IPS-18a (cell line): ENCODE results near the gene ASIC2.
A peak's percentile ranks its signal among the peaks of the same experiment; 100 is the strongest.

Experiments
- H3K27ac ChIP-seq: one replicate; pipeline ENCODE4 v1.5.1; 2013; ENCODE audit warnings: low read length
- H3K27me3 ChIP-seq: one replicate; pipeline ENCODE4 v1.6.1; 2013; ENCODE audit warnings: mild to moderate bottlenecking, low read length; ENCODE audit not compliant: control insufficient read depth, insufficient read depth
- H3K36me3 ChIP-seq: one replicate; pipeline ENCODE4 v1.6.1; 2013; ENCODE audit warnings: low read depth, low read length; ENCODE audit not compliant: control insufficient read depth
- H3K4me1 ChIP-seq: one replicate; pipeline ENCODE4 v1.6.1; 2013; ENCODE audit warnings: low read depth, low read length; ENCODE audit not compliant: control insufficient read depth
- H3K4me3 ChIP-seq: one replicate; pipeline ENCODE4 v1.5.1; 2013; ENCODE audit warnings: low read length
- H3K9ac ChIP-seq: one replicate; pipeline ENCODE4 v1.6.1; 2013; ENCODE audit warnings: mild to moderate bottlenecking, low read length, moderate library complexity
- H3K9me3 ChIP-seq: one replicate; pipeline ENCODE4 v1.6.1; 2013; ENCODE audit warnings: low read depth, low read length; ENCODE audit not compliant: control insufficient read depth

Gene ASIC2

GRCh38 chr17:33292981-33293867, at the start of gene ASIC2:
Gene ASIC2 (minus strand): TSS chr17:33293295.
- peaks cover 2% of the 10 kb centered on the region for H3K4me1 ChIP-seq
- H3K27me3 ChIP-seq = peaks cover 72% of the 10 kb centered on the region
- H3K4me3 ChIP-seq = peak within 1 kb of the TSS; percentile 67
- H3K9ac ChIP-seq = no peak within 1 kb of the TSS
- H3K27ac ChIP-seq = no peak within 1 kb of the TSS
- no peaks in the 10 kb centered on the region for H3K9me3 ChIP-seq
- H3K36me3 ChIP-seq = no peaks in the 10 kb centered on the region

GRCh38 chr17:33342025-33342424, 48.9 kb upstream of the ASIC2 start:
- peaks cover 30% of the 10 kb centered on the region for H3K4me1 ChIP-seq
- H3K27me3 ChIP-seq = peaks cover 19% of the 10 kb centered on the region
- no peaks in the 10 kb centered on the region for H3K36me3 ChIP-seq
- no peaks in the 10 kb centered on the region for H3K9me3 ChIP-seq
- no peak overlapping the region for H3K4me3 ChIP-seq
- no peak overlapping the region for H3K9ac ChIP-seq
- no peak overlapping the region for H3K27ac ChIP-seq

DNA sequence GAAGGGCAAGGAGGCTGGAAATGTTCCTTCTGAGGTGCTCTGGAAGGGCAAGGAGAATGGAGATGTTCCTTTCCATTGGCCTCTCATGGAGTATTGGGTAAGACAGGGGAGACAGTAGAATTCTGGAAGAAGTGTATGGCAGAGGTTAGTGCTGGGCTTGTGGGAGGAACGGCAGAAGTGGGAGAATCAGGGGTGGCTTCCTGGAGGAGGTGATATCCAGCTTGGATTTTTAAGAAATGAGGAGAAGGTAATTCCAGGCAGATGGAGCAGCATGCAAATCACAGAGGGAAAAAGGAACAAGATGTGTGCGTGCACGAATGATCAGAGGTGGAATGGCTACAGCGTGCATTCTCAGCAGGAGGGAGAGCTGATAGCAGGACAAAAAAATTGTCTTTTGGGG, 45.1 kb upstream of the ASIC2 start:
- no peaks in the 10 kb centered on the region for H3K9me3 ChIP-seq
- peaks cover 13% of the 10 kb centered on the region for H3K4me1 ChIP-seq
- no peaks in the 10 kb centered on the region for H3K36me3 ChIP-seq
- no peak overlapping the region for H3K4me3 ChIP-seq
- H3K9ac ChIP-seq = no peak overlapping the region
- H3K27ac ChIP-seq = no peak overlapping the region
- H3K27me3 ChIP-seq = peaks cover 3% of the 10 kb centered on the region

DNA sequence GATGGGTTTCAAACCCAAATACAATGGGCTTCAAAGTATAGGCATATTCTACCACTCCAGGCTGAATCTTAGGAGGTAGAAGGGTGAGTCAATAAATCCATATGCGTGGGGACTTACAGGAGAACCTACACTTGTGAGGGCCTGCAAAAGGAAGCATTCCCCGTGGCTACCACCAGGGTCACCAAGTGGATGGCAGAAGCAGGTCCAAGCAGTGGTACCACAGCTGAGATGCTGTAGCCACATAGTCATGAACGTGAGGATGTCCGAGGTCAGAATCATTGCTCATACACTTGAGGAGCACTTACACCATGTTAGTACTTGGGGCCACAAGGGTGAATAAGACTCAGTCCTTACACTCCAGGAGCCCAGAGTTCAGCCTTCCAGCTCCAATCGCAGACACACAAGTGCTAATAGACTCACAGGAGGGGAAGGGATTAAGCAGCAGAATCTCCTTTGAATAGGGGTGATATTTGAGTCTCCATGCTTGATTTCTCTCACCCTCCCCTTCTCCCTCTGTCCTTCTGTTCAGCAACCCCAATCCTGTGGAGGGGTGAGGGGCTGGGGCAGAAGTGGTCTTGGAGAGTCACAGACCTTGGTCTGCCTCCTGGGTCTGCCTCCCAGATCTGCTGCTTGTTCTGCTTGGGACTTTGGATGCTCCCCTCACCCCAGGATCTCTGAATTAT, 42.5 kb upstream of the ASIC2 start:
- H3K27ac ChIP-seq = no peak overlapping the region
- no peak overlapping the region for H3K9ac ChIP-seq
- no peaks in the 10 kb centered on the region for H3K27me3 ChIP-seq
- no peak overlapping the region for H3K4me3 ChIP-seq
- no peaks in the 10 kb centered on the region for H3K9me3 ChIP-seq
- no peaks in the 10 kb centered on the region for H3K36me3 ChIP-seq
- H3K4me1 ChIP-seq = peaks cover 10% of the 10 kb centered on the region

DNA sequence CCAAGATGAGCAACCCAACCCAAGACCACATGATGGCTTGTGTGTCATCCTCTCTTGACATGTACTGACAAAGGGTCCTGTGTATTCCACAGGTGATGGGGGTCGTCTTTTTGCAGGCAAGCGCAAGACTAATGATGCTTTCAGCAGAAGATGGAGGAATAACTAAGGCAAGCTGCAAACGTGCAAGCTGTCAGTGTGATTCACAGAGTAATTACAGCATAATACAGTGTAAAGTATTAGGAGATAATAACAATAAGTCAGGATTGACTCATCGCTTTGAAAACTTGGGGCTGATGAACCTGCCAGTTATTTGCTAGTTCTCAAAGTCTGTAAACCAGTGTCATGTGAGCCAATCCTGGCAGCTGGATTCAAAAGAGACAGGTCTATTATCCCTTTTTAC, 41.6 kb upstream of the ASIC2 start:
- Histone ChIP-seq H3K27ac (no peak overlapping the region), H3K27me3 (no peaks in the 10 kb centered on the region), H3K4me3 (no peak overlapping the region), H3K36me3 (no peaks in the 10 kb centered on the region), H3K9ac (no peak overlapping the region), H3K9me3 (no peaks in the 10 kb centered on the region), H3K4me1 (peaks cover 10% of the 10 kb centered on the region)

- Histone ChIP-seq H3K27ac (no peak overlapping the region), H3K4me3 (no peak overlapping the region), H3K27me3 (no peaks in the 10 kb centered on the region), H3K36me3 (no peaks in the 10 kb centered on the region), H3K9ac (no peak overlapping the region), H3K4me1 (peaks cover 10% of the 10 kb centered on the region), H3K9me3 (no peaks in the 10 kb centered on the region)
Measured at GRCh38 chr17:33330877-33331276, 37.8 kb upstream of the ASIC2 start.

GRCh38 chr17:33328129-33328528, 35.0 kb upstream of the ASIC2 start:
- Histone ChIP-seq H3K27ac (no peak overlapping the region), H3K36me3 (no peaks in the 10 kb centered on the region)

GRCh38 chr17:33324736-33325135, 31.6 kb upstream of the ASIC2 start:
- Histone ChIP-seq H3K4me1 (no peaks in the 10 kb centered on the region), H3K36me3 (no peaks in the 10 kb centered on the region), H3K27ac (no peak overlapping the region), H3K9me3 (no peaks in the 10 kb centered on the region), H3K27me3 (no peaks in the 10 kb centered on the region), H3K4me3 (no peak overlapping the region), H3K9ac (no peak overlapping the region)

More at GRCh38 chr17:33328129-33328528, 35.0 kb upstream of the ASIC2 start:
- Histone ChIP-seq H3K9ac (no peak overlapping the region), H3K9me3 (no peaks in the 10 kb centered on the region), H3K27me3 (no peaks in the 10 kb centered on the region), H3K4me1 (no peaks in the 10 kb centered on the region), H3K4me3 (no peak overlapping the region)

DNA sequence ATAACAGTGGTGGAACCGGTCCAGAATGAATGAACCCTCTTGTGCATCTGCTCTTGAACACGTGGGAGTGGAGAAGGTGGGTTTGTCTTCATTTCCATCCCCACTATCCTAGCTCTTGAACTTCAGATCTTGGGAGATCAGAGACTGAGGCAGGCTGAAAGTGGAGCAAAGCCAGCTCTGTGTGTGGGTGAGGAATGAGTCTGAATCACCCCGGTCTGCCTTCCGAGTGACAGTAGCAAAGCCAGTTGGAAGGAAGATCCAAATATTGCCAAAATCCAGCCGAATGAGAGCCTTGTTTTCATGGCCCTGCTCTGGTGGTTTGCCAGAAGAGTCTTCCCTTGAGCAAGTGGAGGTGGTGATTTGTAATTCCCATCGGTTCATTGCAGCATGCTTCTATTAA, 29.0 kb upstream of the ASIC2 start:
- Histone ChIP-seq H3K9ac (no peak overlapping the region), H3K4me1 (no peaks in the 10 kb centered on the region), H3K9me3 (no peaks in the 10 kb centered on the region), H3K27ac (no peak overlapping the region), H3K27me3 (no peaks in the 10 kb centered on the region), H3K36me3 (no peaks in the 10 kb centered on the region), H3K4me3 (no peak overlapping the region)

DNA sequence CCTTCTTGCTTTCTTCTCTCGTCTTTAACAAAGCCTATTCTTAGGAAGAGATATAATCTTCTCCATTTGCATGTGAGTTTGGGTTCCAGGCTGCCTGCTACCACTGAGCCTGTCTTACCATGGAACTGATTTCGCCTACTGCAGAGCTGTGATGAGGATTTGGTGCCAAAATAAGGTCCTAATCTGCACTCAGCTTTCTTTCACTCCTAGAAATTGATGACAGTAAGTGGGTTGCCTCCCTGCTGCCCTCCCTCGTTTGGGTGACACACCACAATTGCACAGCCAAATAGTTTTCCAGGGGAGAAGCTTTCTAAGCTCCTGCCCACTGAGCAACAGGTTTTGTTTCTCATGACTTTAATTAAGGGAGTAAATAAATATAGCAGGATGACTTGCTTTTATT, 25.1 kb upstream of the ASIC2 start:
- Histone ChIP-seq H3K9ac (no peak overlapping the region), H3K27ac (no peak overlapping the region), H3K4me3 (no peak overlapping the region), H3K4me1 (no peaks in the 10 kb centered on the region), H3K9me3 (no peaks in the 10 kb centered on the region), H3K27me3 (no peaks in the 10 kb centered on the region), H3K36me3 (no peaks in the 10 kb centered on the region)

DNA sequence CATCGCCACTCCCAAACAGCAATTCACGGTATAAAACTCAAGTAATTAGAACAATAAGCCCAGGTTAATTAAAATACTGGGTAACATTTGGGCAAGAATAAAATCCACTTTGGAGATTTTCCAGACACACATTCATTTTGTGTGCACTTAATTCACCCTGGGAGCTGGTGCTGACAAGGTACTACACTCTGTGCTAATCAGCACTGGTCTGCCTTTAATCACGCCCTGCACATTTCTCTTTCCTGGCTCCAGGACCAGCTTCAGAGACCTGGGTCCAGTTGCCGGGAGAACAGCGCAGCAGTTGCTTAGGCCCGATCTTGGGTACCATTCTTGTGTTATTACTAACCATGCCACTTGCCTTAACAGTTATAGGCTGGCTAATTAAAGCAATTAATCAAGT, 23.7 kb upstream of the ASIC2 start:
- Histone ChIP-seq H3K9ac (no peak overlapping the region), H3K9me3 (no peaks in the 10 kb centered on the region), H3K27ac (no peak overlapping the region), H3K4me1 (no peaks in the 10 kb centered on the region), H3K36me3 (no peaks in the 10 kb centered on the region), H3K27me3 (no peaks in the 10 kb centered on the region), H3K4me3 (no peak overlapping the region)

GRCh38 chr17:33310296-33310695, 17.2 kb upstream of the ASIC2 start:
- Histone ChIP-seq H3K27ac (no peak overlapping the region), H3K36me3 (no peaks in the 10 kb centered on the region), H3K4me3 (no peak overlapping the region), H3K27me3 (no peaks in the 10 kb centered on the region), H3K9me3 (no peaks in the 10 kb centered on the region), H3K4me1 (no peaks in the 10 kb centered on the region), H3K9ac (no peak overlapping the region)
